Calu3 (cell line): Measurements from ENCODE around the gene LDB3. TPM values are rescaled to one million over a fixed set of nuclear protein-coding genes. Genes with fewer than 3 reads are reported as not detected.

Experiments
- BruUV-seq: library from RNA; stranded (reverse); fragments of 400-500 nt; replicated peaks from 2 replicates; lab custom pipeline; 2021; lab: Mats Ljungman, UMichigan
- CTCF ChIA-PET: fragments of 300-600 bp; sonication (Branson Sonifier 250); formaldehyde crosslinking; loops from one replicate; lab custom pipeline; 2022; ENCODE audit warnings: antibody characterized with exemption; lab: Charles Lee
- DNase-seq: peaks from one replicate; pipeline ENCODE4 v3.0.0; 2022
- H3K27ac Mint-ChIP-seq: one replicate; pipeline ENCODE4 v1.8.0; 2022; ENCODE audit warnings: mixed read lengths; ENCODE audit not compliant: unreplicated experiment
- H3K27me3 Mint-ChIP-seq: one replicate; pipeline ENCODE4 v1.8.0; 2022; ENCODE audit warnings: mixed read lengths; ENCODE audit not compliant: unreplicated experiment
- H3K36me3 Mint-ChIP-seq: one replicate; pipeline ENCODE4 v1.8.0; 2022; ENCODE audit warnings: mild to moderate bottlenecking, moderate library complexity, mixed read lengths; ENCODE audit not compliant: insufficient read depth, unreplicated experiment
- H3K4me1 Mint-ChIP-seq: one replicate; pipeline ENCODE4 v1.8.0; 2022; ENCODE audit warnings: mild to moderate bottlenecking, low read depth, mixed read lengths; ENCODE audit not compliant: unreplicated experiment
- H3K4me3 Mint-ChIP-seq: one replicate; pipeline ENCODE4 v1.8.0; 2022; ENCODE audit warnings: mild to moderate bottlenecking, low read depth, moderate library complexity, mixed read lengths; ENCODE audit not compliant: unreplicated experiment
- H3K9me3 Mint-ChIP-seq: one replicate; pipeline ENCODE4 v1.8.0; 2022; ENCODE audit warnings: low read depth, mixed read lengths; ENCODE audit not compliant: unreplicated experiment
- intact Hi-C: fragments of 100-400 bp; cut with micrococcal nuclease; formaldehyde crosslinking; loops from one replicate; pipeline ENCODE4 v1.10.0; 2022; ENCODE audit not compliant: unreplicated experiment
- total RNA-seq: library from RNA; stranded (reverse); gene quantifications from 2 replicates; pipeline ENCODE4 v1.2.3, GENCODE V29; 2022
- TF ChIP-seq, protein P1 (sequence below): fragments of 200-600 bp; IDR thresholded peaks from one replicate; pipeline ENCODE4 v1.8.0; 2022; ENCODE audit warnings: antibody characterized with exemption; ENCODE audit not compliant: unreplicated experiment

LDB3 gene
- total RNA-seq, 1 experiment from 2014 or later: not detected

DNA sequence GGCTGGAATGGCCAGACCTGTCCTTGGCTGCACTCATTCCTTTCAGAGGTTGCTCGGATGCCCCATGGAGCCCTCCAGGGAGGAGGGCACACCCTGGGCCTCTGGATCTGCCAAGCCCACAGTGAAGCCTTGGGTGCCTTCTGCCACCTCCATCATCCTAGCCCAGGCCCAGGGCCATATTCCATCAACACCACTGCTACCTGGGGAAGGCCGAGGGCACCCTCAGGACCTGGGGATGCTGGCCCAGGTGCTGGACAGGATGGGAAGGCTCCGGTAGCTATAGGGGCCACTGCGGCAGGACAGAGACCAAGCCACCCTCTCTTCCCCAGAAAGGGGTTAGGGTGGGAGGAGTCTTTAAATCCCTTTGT is 13.2 kb upstream of the LDB3 start:
- no peak for DNase-seq
- BruUV-seq: no TSS peak
- no peaks in the 10 kb centered on the region for H3K4me1 Mint-ChIP-seq
- CTCF ChIA-PET: no interaction called here
- TF ChIP-seq, protein P1, sequence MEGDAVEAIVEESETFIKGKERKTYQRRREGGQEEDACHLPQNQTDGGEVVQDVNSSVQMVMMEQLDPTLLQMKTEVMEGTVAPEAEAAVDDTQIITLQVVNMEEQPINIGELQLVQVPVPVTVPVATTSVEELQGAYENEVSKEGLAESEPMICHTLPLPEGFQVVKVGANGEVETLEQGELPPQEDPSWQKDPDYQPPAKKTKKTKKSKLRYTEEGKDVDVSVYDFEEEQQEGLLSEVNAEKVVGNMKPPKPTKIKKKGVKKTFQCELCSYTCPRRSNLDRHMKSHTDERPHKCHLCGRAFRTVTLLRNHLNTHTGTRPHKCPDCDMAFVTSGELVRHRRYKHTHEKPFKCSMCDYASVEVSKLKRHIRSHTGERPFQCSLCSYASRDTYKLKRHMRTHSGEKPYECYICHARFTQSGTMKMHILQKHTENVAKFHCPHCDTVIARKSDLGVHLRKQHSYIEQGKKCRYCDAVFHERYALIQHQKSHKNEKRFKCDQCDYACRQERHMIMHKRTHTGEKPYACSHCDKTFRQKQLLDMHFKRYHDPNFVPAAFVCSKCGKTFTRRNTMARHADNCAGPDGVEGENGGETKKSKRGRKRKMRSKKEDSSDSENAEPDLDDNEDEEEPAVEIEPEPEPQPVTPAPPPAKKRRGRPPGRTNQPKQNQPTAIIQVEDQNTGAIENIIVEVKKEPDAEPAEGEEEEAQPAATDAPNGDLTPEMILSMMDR: no peak
- H3K4me3 Mint-ChIP-seq: no peak overlapping the region
- intact Hi-C loops: no loop called here
- no peaks in the 10 kb centered on the region for H3K9me3 Mint-ChIP-seq
- no peaks in the 10 kb centered on the region for H3K36me3 Mint-ChIP-seq
- no peak overlapping the region for H3K27ac Mint-ChIP-seq
- H3K27me3 Mint-ChIP-seq: peaks cover 31% of the 10 kb centered on the region

DNA sequence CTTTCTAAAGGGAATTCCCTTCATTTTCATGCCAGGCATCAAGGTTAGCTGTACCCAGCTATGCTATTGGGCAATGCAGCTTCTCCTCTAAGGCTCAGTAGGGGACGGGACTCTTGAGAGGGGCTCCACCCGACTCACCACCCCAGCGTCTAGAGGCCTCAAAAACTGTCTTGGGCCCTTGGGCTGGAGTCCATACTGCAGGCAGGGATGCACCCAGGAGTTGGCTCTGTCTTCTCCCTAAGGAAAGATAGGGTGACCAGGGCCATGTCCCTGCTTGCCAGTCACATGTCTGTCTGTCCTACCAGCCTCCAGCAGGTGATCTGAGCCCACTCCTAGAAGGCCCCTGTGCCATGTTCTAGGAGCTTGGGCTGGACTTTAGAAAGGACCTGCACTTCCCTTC is 12.7 kb upstream of the LDB3 start:
- no peaks in the 10 kb centered on the region for H3K4me1 Mint-ChIP-seq
- BruUV-seq: no TSS peak
- CTCF ChIA-PET: no interaction called here
- no peak overlapping the region for H3K4me3 Mint-ChIP-seq
- intact Hi-C loops: no loop called here
- peaks cover 35% of the 10 kb centered on the region for H3K27me3 Mint-ChIP-seq
- no peaks in the 10 kb centered on the region for H3K36me3 Mint-ChIP-seq
- TF ChIP-seq, protein P1: no peak
- no peak for DNase-seq
- no peak overlapping the region for H3K27ac Mint-ChIP-seq
- H3K9me3 Mint-ChIP-seq: no peaks in the 10 kb centered on the region

DNA sequence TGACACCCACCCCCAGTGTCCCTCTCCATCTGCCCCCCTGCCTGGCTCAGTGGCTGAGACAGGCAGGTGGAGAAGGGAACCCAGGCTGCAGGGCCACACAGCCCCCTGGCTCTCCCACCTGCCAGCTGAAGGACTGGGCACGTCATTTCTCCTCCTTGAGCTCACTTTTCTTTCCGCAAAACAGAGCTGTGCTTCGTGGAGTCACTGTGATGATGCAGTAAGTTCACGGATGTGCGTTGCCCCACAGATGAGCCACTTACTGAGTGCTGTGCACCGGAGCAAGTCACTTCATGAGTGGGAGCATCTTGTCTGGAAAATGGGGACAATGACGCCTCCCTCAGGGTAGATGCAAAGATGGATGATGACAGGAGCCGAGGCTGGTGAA is 11.3 kb upstream of the LDB3 start:
- intact Hi-C loops: no loop called here
- Mint-ChIP-seq H3K36me3 (no peaks in the 10 kb centered on the region), H3K27me3 (peaks cover 40% of the 10 kb centered on the region), H3K9me3 (no peaks in the 10 kb centered on the region), H3K4me1 (no peaks in the 10 kb centered on the region), H3K27ac (no peak overlapping the region), H3K4me3 (no peak overlapping the region)
- BruUV-seq: no TSS peak
- no peak for DNase-seq
- CTCF ChIA-PET: interaction anchor here (0.7 kb wide), 1 partner anchor 36 kb away, joined by 4 read pairs; no protein-coding TSS in a partner anchor
- TF ChIP-seq, protein P1: no peak

DNA sequence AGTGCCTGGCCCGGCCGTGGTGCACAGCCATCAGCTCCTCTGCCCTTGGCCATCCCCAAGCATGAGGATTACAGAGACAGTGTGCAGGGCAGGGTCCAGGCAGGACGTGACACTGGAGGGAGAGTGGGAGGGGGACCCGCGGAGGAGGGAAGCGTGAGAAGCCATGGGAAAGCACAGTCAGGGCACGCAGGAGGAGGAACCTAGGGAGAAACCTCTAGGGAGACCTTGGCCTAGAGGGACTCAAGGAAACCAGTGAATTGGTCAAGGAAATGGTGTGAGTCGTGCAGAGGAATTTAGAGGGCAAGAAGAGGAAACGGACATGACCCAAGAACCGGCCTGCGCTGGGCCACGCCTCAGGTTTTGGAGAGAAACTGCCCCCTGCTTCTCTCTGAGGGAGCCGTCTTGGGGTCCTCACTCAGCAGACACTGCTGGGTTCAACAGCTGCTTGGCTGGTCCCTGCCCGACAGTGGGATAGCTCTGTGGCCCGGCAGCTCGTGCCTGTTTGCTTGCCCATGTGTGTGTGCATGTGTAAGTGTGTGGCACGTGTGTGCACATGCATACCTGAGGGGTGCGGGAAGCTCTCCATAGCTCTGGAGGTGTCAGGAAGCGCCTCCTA is 10.8 kb upstream of the LDB3 start:
- H3K27ac Mint-ChIP-seq: no peak overlapping the region
- intact Hi-C loops: no loop called here
- TF ChIP-seq, protein P1: no peak

More for the DNA sequence above, 10.8 kb upstream of the LDB3 start:
- H3K9me3 Mint-ChIP-seq: no peaks in the 10 kb centered on the region
- peaks cover 40% of the 10 kb centered on the region for H3K27me3 Mint-ChIP-seq
- H3K36me3 Mint-ChIP-seq: no peaks in the 10 kb centered on the region
- CTCF ChIA-PET: interaction anchor here (0.7 kb wide), 1 partner anchor 35 kb away, joined by 4 read pairs; no protein-coding TSS in a partner anchor
- H3K4me1 Mint-ChIP-seq: no peaks in the 10 kb centered on the region
- no peak for DNase-seq
- BruUV-seq: no TSS peak
- H3K4me3 Mint-ChIP-seq: no peak overlapping the region
